HT1080 (cell line): ENCODE results near the gene HEPACAM. TPM values are rescaled to one million over a fixed set of nuclear protein-coding genes. Genes with fewer than 3 reads are reported as not detected.
A peak's percentile ranks its signal among the peaks of the same experiment; 100 is the strongest.

Experiments used
- DNase-seq: peaks from one replicate; pipeline ENCODE4 v3.0.0-alpha.2; 2015; ENCODE audit warnings: low read depth
- total RNA-seq: library from RNA; depleted of rRNA; stranded (reverse); fragments of >200 nt; shearing (Covaris generic); gene quantifications from 2 replicates; pipeline ENCODE4 v1.2.3, GENCODE V29; 2014

Gene HEPACAM
- total RNA-seq, 1 experiment from 2014 or later, result 0.29 TPM

DNA sequence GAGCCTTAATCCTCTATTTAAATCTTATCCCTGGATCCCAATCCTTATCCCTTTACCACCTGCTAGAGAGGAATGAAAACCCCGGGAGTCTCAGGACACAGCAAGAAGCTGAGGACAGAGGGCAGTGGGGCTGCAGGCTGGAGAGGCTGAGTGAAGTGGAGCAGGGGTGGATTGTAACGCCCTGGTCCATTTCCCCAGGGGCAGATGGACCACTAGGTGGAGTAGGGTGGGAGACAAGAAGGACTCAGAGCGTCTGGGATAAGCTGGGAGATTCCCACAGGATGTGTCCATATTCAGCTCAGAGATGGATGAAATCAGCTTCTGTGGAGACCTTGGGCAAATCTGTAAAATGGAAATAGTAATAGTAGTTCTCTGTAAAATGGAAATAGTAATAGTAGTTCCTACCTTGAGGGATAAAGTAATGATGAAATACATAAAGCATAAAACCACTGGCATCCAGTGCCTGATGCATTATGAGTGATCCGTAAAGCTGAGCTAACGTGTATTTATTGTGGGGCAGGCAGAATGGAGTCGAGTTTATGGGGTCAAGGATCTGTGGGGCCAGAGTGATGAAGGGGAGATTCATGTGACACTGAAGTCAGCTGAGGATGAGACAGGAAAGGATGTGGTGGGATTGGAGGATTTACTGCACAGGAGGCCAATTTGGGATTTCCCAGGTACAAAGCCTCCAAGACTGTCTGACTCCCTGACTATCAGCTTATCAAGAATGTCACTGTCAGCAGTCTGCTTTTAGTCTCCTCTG, 36.3 kb downstream of the HEPACAM start:
- DNase-seq, result peak; percentile 67

DNA sequence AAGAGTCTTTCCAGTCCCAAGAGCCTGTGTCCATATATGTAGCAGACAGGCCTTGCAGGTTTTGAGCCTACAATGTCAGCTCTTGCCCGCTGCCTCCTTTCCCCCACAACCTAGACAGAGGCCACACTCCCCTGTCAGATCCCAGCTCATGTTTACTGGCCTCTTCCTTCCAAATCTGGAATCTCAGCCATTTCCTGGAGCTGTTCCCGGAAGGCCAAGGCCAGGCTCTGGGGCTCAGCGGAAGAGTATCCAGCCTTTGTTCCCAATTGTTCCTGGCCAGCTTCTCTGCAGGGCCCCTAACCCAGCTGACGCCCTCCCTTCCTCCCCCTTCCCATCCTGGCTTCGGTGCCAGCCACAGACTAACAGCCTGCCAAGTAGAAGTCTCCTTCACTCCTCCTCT, 37.1 kb downstream of the HEPACAM start:
- DNase-seq, result peak; percentile 89

DNA sequence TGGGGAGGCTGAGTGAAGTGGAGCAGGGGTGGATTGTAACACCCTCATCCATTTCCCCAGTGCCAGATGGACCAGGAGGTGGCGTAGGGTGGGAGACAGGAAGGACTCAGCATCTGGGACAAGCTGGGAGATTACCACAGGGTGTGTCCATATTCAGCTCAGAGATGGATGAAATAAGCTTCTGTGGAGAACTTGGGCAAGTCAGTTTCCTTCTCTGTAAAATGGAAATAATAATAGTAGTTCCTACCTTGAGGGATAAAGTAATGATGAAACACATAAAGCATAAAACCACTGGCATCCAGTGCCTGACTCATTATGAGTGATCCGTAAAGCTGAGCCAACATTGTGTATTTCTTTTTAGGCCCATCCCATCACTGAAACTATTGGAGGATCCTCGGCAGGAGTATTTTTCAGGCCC, 37.6 kb downstream of the HEPACAM start:
- peak; percentile 98 for DNase-seq

DNA sequence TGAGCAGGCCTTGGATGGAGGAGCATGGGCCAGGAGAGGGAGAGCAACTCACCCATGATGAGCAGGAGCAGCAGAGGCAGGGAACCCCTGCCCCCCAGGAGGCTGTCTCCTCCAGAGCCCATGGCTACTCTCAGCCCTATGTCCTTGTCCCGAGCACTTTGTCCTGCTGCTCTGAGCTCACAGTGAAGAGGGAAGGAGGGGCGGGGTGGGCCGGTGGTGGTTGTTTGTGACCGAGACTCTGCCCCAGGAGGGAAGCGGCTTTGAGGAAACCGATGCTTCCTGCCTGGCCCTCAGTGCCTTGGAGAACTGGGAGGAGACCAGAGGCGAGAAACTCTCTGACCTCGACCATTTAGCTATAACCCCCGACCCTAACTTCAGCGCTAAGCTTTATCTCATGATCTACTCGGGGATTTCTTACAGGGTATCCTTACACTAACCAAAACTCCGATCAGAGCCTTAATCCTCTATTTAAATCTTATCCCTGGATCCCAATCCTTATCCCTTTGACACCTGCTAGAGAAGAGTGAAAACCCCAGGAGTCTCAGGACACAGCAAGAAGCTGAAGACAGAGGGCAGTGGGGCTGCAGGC, 38.1 kb downstream of the HEPACAM start, which contains the start of gene ROBO4:
TSS of gene ROBO4 (minus strand) at position 192 of the 589 bp plus-strand sequence. CDS start at position 122, 70 bp downstream.
- DNase-seq, result peak; percentile 61

DNA sequence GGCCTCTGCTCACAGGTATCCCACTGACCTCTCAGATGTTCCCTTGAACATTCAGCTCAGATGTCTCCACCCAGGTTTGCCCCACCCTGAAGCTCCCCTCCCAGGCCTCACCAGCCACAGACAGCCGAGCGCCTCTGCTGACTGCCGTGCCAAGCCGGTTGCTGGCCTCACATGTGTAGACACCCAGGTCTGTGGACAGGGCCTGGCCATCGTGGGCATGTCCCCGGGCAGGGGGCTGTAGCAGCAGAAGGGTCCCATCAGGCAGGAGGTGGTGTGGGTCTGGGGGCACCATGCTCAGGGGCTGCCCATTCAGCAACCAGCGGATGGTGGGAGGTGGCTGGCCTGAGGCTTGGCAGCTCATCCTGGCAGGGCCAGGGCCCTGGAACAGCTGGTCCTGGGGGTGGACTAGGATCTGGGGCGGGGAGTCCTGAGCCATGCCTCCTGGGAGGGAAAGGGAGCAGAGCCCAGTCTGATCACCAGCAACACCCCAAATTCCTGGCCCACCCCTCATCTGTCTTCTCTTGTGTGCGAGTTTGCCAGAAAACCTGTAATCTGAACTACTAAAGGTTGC, 38.9 kb downstream of the HEPACAM start:
- DNase-seq, result no peak

DNA sequence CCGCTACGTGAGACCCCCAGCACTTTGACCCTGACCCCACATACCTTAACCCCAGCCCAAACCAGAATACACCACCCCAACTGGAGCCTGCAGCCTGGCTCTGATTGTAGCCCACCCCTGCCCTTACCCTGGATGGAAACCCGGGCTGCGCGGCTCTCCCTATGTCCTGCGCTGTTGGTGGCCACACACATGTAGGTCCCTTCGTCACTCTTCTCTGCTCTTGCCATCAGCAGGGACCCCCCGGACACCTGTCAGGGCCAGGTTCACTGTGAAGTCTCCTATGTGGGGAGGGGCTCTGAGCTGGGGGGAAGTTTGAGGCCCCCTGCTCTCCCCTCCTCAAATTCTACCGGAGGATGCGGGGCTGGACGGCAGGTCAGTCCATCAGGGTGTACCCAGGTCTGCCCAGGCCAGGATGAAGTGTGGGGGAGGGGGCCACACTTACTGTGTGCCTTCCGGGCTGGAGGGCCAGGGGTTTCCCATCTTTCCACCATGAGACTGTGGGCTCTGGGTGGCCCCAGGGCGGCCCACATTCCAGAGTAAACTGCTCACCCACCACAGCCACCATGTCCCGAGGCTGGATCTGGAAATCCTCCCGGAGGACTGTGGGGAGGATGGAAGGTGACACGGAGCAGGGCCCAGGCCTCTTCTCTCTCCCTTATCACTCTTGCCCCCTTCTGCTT, 39.6 kb downstream of the HEPACAM start:
- DNase-seq, result peak; percentile 34

DNA sequence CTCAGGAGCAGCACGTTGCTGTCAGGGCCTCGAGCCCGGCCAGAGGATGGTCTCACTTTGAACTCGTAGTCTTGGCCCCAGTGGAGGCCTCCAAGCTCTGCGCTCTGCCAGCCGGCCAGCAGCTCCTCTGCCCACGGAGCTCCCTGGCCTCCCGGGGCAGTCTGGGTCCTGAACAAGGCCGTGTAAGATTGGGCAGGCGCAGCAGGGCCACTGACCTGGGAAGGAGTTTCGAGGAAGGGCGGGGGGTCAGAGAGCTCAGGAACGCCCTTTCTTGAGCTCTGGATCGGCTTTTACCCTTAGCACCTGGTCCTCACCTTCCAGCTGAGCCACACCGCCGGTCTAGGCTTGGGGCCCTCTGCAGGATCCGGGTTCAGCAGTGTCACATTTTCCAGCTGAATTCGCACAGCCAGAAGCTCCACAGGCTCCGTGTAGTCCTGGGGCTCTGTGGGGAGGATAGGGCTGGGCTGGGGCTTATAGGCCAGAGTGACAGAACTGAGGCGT, 40.3 kb downstream of the HEPACAM start:
- DNase-seq, result no peak

DNA sequence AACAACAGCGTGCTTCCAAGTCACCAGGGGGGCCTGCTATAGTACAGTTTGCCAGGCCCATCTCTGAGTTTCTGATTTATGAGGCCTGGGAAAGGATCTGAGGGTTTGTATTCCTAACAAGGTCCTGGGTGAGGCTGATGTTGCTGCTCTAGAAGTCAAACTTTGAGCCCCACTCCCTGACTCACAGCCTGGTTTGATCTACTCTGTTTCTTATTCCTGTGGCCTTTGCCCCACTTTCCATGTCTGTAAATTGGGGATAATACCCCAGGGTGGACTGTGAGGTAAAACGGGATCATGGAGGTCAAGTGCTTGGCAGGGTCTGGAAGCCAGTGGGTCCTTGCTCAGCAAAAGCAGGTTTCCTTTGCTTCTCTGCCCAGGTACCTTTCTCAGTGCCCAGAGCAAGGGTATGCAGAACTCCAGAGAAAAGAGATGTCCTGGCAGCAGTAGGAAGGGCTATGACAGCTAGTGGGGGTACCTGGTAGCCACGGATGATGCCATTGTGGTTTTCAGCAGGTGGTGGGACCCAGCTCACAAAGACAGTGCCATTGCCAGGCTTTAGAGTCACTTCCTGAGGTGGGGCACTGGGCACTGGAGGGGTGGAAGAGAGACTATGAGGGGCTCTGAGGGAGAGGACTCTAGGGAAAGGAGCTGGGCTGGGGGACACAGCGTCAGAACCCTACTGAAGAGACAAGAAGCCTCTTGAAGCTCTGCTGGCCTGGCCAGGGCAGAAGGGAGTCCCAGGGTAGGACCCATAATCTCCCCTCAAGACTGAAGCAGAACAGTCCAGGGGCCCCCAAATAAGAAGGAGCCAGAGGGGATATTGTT, 41.0 kb downstream of the HEPACAM start:
- DNase-seq, result no peak

DNA sequence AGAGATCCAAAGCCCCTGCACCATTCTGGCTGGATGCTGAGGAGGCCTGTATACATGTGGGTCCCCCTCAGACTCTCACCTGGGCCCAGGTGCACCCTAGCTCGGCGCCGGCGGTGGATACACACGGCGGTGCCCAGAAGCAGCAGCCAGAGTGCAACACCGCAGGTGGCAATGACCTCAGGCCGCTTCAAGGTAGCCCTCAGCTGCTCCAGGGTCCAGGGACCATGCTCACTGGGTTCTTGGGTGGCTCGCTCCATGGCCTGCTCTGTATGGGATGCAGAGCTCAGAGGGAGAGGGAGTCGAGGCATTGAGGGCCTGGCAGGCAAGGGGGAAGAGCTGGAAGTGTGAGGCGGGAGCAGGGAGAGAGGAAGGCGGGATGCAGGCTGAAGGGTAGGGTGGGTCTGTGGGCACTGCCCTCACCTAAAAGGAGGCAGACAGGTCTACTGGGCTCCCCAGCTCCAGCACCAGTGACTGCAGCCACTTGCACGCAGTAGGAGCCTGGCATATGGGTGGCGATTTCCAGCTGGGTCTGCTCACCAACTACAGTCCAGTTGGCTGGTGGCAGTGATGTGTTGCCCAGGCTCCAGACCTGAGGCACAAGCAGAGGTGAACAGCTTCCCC, 42.0 kb downstream of the HEPACAM start:
- DNase-seq, result no peak

DNA sequence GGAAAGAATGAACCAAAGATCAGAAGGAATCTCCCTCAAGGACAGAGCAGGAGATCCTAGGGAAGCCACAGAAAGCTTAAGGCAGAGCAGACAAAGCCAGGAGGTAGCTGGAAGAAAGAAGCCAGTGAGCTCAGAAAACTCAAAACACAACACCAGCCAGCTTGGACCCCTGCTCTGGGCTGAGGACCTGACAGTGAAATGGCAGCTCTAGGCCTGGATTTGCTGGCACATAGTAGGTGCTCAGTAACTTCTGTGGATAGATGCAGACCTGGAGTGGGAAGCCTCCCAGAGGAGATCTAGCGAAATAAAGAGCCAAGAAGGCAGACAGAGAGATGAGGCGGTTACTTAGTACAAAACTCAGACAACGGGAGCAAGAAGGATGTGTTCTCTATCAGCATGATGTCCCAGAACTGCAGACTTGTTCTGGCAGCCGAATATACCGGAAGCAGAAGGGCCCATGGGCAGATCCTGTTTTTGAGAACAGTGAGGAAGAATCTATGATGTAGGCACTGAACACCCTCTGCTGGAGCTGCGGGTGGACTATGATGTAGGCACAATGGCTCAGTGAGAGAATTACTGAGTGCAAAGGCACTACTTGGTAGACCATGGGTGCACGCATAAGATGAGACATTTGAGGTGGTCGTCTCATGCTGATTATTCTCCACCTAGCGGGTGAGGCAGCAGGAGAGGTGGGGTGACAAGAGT, 42.9 kb downstream of the HEPACAM start:
- DNase-seq, result no peak

DNA sequence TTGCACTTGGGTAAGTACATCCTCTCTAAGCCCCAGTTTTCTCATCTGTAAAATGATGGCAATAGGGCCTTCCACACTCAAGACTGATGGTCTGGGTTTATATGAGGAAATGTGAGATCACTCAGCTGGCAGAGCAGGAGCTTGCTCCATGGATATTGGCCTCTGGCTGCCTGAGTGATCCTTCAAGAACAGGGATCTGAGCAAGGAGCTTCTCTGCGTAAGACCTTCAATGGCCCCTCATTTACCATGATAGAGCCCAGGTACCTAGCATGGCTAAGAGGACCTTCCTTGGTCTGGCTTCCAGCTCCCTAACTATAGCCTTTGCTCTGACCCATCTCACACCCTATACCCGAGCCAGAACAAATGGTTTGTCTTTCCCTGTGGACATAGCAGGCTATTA, 43.7 kb downstream of the HEPACAM start:
- DNase-seq, result no peak

DNA sequence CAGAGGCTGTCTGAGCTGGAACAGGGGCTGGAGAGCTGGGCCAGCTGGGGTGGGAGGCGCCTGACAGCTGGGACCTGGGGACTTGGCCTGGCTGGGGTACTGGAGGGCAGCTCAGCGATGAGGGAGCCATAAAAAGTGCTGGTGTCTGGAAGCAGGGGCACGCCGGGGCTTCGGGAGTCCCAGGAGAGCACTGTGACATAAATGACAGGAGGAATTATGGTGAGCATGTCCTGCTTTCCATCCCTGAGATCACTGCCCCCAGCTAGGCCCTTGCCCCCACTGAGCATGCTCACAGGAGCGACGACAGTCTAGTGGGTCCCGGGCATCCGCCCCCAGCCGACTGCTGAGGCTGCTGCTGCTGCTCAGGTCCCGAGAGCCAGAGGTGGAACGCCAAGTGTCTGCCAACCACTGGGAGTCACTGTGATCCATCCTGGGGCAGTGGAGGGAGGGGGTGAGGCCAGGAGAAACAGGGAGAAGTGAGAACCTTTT, 44.4 kb downstream of the HEPACAM start:
- DNase-seq, result no peak

DNA sequence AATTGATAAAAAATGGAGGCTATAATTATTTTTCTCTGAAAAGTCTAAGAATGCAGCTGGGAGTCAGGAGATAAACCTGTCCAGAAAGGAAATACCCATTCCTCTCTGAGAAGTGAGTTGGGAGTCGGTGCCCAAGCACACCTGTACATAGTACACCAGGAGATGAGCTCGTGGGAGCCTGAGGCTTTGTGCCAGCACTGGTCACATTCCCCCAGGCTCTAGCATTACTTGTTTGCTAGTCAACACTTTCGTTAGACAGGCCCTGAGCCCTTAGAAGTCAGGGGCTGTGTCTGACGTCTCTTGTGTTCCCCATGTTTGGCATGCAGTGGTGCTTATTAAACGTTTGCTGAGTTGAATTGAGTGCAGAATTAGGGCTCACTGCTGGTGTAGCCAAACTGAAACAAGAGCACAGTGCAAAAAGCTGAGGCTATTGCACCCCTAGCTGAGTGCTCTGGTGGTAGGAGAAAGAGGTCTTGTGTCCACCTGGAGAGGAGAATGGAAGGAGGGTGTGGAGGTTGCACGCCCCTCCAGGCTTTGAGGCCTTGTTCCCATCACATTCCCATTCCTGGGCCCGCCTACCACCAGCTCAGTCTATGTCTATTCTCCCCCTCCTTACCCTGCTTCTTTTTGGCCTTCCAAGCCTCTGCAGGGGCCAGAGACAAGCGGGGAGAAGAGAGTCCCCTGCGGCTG, 45.0 kb downstream of the HEPACAM start:
- no peak for DNase-seq

DNA sequence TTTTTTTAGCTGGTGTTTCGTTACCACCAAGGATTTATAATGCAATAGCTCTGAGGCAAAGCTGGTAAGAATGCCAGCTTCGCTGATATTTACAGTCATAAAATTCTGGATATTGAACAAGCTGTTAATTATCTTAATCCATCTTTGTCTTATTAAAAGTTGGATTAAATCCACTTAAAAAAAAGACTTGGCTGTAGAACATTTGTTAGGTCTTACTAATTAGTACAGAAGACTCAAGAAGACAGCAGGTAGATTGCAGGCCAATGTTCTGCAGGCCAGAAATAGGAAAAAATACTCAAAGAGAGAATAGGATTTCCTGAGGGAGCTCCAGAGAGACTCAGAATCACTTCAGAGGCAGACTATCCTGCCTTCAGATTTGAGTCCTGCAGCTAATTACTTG, 45.7 kb downstream of the HEPACAM start:
- DNase-seq, result no peak

DNA sequence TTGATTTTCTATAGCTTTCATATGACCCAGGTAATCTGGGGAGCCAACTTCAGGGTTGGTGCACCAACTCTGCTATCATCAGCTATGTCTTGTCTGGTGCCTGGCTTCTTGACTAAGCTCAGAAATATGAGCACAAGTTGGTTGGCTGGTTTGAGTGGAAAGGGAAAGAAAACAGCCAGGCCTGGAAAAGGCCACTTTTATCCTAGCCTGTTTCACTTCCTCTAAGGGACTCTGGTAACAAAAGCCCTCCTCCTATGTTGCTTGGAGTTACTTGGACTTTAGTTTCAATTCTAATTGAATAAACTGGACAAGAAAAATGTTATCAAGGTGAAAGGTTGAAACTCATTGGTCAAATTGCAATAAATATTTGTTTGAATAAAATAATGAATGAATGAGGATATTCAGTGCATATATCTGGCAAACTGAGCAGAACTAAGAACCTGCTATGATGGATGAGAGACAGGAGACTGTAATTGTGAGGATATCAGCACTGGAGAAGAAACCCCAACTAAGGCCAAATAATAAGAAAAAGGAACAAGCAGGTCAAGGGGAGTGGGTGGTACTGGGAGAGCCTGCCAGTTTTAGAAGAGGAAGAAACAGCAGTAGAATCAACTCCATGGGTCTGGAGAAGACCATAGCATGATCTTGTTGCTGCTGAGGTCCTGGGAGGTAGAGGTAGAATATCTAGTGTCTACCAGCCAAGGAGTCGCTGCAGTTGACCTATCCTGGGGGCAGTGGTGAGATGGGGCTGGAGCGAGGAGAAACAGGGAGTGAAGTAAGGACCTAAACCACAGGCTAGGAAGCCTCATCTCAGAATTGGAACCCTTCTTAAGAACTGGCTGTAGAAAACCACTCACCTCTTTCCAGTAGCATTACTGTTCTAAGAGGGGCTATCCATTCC, 46.4 kb downstream of the HEPACAM start:
- DNase-seq, result no peak

DNA sequence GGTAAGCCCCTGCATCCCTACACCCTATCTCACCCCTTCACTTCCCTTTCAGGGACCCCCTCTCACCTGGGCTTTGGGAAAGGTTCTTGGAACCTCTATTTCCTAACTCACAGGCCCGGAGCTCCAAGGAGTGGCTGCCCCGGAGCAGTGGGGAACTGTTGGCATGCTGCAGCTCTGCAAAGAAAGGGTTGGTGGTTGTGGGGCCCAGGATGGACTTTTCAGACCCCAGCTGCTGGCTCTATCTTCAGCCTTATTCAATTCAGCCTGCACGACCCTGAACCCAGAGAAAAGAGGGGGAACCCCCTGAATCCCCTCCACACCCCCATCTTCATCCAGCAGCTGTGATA, 48.2 kb downstream of the HEPACAM start:
- DNase-seq, result no peak

DNA sequence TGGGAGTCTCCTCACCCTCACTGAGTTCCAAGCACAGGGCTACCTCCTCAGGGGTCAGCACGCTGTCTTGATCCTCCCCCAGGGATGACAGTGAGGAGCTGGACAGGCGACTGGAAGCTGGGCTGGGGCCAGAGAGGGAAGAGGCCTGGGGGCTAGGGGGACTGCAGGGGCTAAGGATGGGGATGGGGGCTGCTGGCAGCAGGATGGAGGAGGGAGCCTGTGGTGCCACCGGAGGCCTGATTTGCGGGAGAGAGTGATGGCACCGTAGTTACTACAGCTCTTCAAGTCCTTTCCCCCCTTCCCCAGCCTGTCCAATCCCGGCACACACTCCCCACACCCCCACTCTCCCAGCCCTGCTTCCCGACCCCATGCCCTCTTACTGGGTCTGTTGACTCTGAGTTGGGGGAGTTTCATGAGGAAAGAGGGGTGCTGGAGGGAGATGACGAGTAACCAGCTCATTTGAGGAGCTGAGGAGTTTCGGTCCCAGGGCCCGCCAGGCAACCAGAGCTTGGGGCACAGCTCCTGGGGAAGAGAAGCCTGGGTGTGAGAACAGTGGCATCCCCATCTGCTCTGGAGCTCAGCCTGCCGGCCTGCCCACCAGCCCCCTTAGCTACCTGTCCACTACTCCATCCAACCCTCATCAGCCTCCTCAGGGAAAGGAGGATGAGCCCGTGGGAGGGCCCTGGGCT, 48.7 kb downstream of the HEPACAM start:
- no peak for DNase-seq

DNA sequence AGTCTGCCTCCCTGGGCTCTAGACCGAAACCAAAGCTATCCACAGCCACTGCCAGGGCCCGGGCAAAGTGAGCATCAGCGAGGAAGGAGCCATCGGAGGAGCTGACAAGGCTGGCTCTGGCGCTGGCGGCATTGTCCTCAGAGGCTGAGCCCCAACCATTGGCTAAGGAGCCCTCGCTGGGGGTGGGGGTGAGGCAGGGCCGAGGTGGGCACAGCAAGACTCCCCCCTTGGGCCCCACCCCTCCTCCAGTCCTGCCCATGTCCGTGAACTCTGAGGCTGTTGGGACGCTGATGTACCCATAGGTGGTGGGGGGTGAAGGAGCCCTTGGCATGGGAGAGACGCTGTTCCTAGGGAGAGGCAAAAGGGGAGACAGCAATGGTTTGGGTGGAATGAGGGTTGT, 49.4 kb downstream of the HEPACAM start:
- no peak for DNase-seq
